Cortex of kidney (tissue), 1 donor: Measurements from ENCODE around the gene ELAVL3.
"Not testable (repeated sequence)": the region's sequence is repeated elsewhere in the genome, so short reads cannot be mapped to it uniquely, and the experiment has no call there.

Source experiments
- DNase-seq: peaks from one replicate; lab custom pipeline; 2025; lab: John Stamatoyannopoulos, UW

Gene ELAVL3

DNA sequence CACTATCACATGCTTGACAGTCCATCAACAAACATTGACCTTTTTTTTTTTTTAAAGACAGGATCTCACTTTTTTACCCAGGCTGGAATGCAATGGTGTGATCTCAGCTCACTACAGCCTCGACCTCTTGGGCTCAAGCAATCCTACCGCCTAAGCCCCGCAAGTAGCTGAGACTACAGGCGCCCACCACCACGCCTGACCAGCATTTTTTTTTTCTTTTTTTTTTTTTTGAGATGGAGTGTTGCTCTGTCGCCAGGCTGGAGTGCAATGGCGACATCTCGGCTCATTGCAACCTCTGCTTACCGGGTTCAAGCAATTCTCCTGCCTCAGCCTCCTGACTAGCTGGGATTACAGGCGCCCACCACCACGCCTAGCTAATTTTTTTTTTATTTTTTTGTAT, 21.9 kb downstream of the ELAVL3 start:
- not testable (repeated sequence) for DNase-seq

- DNase-seq = no peak
Measured at GRCh38 chr19:11458236-11458900, 22.5 kb downstream of the ELAVL3 start.

DNA sequence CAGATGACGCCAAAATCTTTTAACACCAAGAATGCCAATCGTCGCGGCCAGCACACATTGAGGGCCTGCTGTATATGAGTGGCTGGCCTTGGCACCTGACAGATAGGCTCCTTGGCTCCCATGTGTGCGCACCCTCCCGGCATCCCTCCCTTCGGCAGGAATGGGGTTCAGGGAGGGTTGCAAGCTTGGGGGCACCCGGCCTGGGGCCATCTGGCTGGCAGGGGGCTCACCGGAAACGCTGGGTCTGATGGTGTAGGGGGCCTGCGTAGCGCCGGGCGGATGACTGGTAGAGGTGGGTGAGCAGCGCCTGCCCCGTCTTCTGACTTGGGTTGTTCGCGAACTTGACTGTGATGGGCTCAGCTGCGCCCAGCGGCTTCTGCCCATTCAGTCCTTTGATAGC, 23.0 kb downstream of the ELAVL3 start:
- DNase-seq = no peak

DNA sequence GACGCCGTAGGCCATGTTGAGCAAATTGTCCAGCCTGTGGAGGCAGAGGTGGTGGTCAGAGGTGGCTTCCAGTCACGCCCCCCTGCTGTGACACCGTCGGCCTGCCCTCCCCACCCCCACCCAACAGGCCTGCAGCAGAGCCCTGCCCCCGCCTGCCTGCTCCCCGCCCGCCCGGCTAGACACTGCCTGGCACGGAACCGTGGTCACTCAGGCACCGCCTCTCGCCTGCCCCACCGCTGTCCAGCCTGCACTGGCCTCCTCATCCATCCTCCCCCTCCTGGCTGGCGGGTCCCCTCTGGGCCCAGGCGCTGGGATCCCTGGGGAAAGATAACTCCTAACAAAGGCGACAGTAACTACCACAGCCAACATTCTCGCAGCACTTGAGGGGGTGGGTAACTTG, 23.7 kb downstream of the ELAVL3 start:
- no peak for DNase-seq

DNA sequence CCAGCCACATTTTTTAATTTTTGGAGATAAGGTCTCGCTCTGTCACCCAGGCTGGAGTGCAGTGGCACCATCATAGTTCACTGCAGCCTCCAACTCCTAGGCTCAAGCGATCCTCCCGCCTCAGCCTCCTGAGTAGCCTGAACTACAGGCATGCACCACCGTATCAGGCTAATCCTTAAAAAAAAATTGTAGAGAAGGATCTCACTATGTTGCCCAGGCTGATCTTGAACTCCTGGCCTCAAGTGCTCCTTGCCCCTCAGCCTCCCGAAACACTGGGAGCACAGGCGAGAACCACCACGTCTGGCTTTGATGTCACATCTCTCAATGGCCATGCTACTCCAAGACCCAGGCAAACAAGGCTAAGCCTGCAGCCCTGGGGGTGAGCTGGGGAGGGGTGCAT, 24.2 kb downstream of the ELAVL3 start:
- DNase-seq = no peak

DNA sequence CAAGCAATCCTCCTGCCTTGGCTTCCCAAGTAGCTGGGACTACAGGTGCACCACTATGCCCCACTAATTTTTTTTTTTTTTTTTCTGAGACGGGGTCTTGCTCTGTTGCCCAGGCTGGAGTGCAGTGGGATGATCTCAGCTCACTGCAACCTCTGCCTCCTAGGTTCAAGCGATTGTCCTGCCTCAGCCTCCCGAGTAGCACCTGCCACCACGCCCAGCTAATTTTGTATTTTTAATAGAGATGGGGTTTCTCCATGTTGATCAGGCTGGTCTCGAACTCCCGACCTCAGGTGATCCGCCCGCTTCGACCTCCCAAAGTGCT, 25.7 kb downstream of the ELAVL3 start:
- not testable (repeated sequence) for DNase-seq

DNA sequence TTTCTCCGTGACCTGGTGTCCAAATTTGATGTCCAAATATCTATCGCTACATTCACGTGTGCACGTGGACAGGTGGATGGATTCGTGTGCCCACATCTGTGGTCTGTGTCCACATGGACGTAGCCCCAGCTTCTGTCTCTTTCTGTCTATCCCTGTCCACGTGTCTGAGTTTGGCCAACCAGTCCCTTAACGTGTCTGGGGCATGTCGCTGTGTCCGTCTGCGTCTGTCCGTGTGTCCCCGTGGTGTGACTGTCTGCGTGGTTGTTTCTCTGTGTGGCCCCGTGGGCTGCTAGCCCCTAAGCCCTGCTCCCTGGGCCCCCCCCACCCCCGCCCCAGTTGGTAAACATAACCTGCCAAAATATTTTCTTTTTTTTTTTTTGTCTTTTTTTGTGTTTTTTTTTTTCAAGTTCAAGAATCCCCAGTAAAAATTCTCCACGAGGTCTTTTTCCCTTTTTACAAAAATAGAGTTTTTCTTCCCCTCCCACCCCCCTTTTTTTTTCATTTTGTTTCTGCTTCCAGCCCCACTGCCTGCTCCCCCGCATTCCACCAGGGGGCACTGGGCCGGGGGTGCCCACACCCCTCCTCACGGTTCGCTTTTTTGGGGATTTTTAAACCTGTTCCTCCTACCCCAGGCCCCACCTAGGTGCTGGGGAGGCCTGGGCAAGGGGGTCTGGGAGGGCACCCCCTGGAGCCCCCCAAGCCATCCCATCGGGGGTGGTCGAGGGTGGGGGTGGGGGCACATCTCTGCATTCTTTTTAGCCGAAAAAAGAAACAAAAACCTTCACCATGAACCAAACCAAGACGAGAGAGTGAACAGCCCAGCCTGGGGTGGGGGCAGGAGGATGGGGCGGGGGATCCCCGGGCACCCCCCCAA, 27.1 kb downstream of the ELAVL3 start:
- DNase-seq = no peak

- DNase-seq = no peak
Measured at GRCh38 chr19:11452620-11453310, 28.1 kb downstream of the ELAVL3 start.

DNA sequence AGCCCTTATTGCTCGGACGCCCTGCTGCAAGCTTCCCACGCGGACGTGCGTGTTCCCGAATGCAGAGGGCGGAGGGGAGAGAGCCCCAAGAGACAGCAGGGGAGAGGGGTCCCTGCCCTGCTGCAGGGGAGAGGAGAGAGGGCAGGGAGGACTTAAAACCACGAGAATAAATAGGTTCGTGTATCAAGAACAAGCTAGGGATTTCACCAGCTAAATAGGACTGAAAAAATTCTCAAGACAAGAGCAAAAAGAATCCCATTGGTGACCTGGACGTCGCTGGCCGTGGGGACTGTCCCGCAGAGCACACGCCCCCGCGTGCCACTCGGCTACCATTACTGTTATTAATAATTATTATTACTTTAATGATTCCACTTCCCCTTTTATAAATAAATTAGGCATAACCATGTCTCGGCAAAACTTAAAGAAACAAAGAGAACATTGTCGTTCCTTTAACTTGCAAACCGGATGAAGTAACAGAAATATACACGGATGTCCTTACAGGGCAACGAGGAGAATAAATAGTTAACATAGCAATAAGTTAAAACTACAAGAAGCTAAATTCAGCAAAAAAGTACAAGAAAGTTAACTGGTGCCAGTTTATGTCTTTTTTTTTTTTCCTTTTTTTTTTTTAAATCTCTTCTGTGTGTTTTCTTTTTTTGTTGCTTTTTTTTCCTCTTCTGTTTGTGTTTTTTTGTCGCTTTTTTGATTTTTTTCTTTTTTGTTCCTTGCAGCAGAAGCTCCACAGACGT, 28.8 kb downstream of the ELAVL3 start:
- no peak for DNase-seq

DNA sequence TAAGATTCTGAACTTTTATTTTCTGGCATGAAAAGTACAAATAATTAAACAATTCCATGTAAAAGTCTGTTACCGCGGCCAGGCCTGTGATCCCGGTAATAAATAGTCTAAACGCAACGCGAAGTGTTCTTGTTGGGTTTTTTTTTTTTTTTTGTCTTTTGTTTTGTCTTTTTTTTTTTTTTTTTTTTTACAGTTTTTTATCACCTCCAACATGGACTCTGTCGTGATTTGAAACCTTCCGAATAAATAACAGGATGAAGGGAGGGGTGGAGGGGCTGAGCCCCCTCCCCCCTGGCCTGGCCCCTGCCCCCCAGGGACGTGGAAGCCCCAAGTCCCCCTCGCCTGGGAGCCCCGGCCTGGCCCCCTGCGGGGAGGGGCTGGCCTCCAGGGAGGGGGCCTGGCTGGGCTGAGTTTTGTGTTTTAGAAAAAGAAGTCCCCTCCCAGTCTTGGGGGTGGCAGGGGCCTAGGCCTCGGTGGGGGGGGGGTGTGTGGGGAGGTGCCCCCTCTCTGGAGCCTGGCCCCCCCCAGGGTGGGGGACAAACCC, 29.4 kb downstream of the ELAVL3 start:
- no peak for DNase-seq

- DNase-seq = no peak
Measured at GRCh38 chr19:11450570-11451326, 30.1 kb downstream of the ELAVL3 start.

- DNase-seq = no peak
Measured at GRCh38 chr19:11448923-11449554, 31.8 kb downstream of the ELAVL3 start.

GRCh38 chr19:11448410-11448809, 32.4 kb downstream of the ELAVL3 start:
- no peak for DNase-seq

- DNase-seq = no peak
Measured at GRCh38 chr19:11447347-11448262, 33.2 kb downstream of the ELAVL3 start.

GRCh38 chr19:11446652-11447301, 34.1 kb downstream of the ELAVL3 start:
- DNase-seq = no peak

DNA sequence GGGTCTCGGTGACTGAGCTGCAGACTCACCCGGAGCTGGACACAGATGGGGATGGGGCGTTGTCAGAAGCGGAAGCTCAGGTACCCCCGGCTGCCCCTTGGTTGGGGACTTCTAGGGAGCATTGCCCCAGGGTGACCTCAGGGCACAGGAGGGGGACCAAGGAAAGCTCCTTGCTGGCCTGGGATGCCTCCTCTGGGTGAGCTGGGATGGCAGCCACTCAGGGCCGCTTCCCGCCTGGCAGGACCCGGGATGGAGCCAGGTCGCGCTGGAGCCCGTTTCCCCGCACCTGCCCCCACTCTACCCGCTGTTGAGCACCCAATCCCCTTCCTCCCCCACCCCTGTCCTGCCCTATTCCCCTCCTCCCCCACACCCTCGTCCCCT, 34.6 kb downstream of the ELAVL3 start:
- DNase-seq = no peak

DNA sequence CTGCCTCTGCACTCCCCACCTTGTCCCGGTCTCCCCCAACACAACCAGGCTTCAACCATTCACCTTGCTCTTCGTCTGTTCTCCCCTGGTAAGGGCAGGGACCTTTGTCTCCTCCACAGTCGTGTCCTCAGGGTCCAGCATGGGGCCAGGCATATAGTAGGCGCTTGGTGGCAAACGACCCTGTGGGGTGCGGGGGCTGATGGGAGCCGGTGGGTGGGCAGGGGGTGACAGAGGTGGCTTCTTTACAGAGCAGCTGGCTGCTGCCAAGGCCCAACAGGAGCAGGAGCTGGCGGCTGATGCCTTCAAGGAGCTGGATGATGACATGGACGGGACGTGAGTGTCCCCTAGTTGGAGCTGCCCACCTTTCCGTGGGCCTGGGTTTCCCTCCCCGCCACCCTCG, 35.7 kb downstream of the ELAVL3 start:
- DNase-seq = no peak

- no peak for DNase-seq
Measured at GRCh38 chr19:11444059-11444458, 36.8 kb downstream of the ELAVL3 start.

GRCh38 chr19:11437955-11438354, 42.9 kb downstream of the ELAVL3 start:
- no peak for DNase-seq
